C4-2B (cell line): ENCODE data around the gene NPAS3.

Experiments
- H3K27ac ChIP-seq: fragments of 450-650 bp; 2 replicates; pipeline ENCODE4 v1.5.1; 2017
- ZFX ChIP-seq: fragments of 450-650 bp; IDR thresholded peaks from 2 replicates; pipeline ENCODE4 v1.6.1; 2017
- TF ChIP-seq, protein P1 (sequence below): fragments of 450-650 bp; conservative IDR thresholded peaks from 2 replicates; pipeline ENCODE4 v1.5.1; 2017; ENCODE audit warnings: mild to moderate bottlenecking

Gene NPAS3

DNA sequence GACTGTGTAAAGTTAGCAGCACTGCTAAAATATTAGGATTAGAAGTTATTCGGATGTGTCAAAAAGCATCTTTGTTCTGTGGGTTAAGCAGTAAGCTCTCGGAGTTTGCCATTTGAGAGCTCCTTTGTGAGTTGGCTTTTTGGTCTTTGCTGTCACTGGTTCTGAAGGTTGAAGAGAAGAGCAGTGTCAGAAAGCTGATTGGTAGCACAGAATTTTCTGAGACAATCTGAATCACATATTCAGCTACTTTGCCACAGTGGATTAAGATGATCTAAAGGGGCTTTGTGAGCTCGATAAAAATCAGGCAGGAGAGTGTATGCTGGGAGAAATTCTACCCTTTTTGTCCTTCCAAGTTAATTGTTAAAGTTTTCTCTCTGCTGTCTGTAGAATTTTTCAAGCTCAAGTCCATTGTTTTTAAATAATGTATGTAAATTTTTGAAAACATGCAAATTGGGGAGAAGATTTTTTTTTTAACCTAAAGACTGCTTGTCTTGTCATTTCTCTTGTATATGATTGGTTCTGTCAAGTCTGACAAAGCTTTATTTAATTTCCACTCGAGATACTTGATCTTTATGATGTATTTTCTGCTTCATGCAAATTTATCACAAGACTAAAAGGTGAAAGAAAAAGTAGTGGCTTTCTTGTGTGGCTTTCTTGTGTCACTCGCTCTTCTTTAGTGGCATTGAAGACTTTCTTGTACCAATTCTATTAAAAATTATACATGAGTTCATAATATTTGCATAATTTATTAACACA is 704.9 kb downstream of the NPAS3 start:
- no peak overlapping the region for H3K27ac ChIP-seq
- TF ChIP-seq, protein P1, sequence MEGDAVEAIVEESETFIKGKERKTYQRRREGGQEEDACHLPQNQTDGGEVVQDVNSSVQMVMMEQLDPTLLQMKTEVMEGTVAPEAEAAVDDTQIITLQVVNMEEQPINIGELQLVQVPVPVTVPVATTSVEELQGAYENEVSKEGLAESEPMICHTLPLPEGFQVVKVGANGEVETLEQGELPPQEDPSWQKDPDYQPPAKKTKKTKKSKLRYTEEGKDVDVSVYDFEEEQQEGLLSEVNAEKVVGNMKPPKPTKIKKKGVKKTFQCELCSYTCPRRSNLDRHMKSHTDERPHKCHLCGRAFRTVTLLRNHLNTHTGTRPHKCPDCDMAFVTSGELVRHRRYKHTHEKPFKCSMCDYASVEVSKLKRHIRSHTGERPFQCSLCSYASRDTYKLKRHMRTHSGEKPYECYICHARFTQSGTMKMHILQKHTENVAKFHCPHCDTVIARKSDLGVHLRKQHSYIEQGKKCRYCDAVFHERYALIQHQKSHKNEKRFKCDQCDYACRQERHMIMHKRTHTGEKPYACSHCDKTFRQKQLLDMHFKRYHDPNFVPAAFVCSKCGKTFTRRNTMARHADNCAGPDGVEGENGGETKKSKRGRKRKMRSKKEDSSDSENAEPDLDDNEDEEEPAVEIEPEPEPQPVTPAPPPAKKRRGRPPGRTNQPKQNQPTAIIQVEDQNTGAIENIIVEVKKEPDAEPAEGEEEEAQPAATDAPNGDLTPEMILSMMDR: no peak
- no peak for TF ChIP-seq ZFX

DNA sequence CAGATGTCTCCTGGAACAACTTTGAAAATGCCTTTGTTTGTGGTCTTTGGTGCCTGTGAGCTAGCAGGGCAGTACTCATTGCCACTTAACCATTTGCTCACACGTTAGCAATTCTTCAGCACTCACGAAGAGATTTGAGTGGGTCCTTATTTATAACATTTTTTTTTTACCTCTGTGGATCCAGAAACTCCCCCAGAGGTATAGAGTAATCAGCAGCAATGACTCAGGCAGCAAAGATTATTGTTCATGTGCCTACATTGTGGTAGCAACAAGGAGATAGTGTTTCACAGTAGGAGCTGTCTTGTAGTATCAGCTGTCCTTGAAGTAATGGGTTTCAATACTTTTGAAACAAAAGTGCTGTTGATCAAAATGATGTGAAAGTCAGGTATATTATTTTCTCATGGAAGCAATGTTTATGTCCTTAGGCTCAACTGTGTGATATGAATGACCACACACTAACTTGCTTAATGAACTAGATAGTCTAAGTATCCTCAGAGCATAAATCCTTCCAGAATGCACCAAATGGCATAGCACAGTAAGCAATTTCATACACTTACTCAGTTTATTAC is 708.1 kb downstream of the NPAS3 start:
- H3K27ac ChIP-seq: no peak overlapping the region
- TF ChIP-seq ZFX: no peak
- TF ChIP-seq, protein P1: no peak

DNA sequence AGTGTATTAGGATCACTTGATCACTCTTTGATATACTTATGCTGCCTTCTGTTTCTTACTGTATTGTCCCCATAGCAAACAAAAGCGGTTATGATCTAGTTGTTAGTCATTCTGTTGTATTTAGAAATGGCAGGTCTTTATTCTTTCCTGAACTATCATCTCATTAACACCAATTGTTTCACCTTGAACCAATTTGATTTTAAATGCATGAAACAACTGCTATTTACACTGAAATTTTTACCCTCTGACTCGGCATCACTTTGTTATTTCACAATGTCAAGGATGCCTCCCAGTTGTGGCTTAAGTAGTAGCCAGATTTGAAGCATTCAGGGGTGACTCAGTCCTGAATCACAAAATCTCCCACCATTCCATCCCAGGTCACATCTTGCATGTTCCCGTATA is 708.7 kb downstream of the NPAS3 start:
- H3K27ac ChIP-seq: no peak overlapping the region
- TF ChIP-seq, protein P1: no peak
- TF ChIP-seq ZFX: no peak

DNA sequence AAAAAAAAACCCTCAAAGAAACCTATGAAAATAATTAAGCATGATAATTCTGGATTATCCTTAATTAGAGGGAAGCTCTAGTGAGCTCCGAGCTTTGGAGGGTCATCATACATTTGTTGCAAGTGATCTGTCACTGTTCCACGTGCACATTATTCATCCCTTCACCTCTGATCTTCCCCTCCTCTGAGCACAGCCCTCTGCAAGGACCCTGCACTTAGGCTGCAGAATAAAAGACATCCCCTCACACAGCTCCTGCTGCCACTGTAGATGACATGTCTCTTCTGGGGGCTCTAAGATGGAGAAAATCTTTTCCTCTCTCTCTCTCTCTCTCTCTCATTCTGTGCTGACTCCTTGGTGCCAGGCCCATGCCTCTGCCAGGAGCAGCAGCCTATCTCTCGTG is 711.8 kb downstream of the NPAS3 start:
- TF ChIP-seq ZFX: no peak
- TF ChIP-seq, protein P1: no peak
- no peak overlapping the region for H3K27ac ChIP-seq

DNA sequence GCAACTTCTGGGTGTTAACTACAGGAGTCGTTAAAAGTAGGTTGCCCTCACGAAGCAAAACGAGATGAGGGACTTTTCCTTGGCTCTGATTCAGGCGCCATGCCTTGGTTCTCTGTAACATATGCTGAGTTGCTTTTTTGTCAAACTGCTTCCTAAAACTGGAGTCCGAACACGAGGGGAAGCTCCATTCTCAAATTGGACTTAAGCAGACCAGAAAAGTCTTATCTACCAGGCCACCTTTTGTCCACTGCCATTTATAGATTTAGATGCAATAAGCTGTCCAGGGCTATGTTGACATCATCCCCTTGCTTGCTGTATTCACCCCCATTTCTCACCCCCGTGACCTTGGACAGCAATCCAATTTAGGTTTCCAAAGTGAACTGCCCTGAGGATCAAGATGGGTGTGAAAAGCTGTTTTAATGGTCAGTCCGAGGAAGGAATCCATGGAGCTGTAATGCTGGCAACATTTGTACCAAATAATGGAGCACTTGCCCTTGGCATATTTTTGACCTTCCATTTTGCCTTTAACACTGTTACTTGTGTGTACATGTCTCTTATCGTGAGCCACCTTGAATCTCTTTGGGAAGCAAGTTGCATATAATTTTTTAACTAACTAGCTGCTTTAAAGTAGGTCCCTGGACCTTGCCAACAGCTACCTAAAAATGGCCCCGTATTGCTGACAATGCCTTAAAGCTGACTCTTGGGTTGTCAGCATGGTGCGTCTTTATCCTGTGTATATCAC is 714.1 kb downstream of the NPAS3 start:
- H3K27ac ChIP-seq: no peak overlapping the region
- TF ChIP-seq, protein P1: no peak
- no peak for TF ChIP-seq ZFX

DNA sequence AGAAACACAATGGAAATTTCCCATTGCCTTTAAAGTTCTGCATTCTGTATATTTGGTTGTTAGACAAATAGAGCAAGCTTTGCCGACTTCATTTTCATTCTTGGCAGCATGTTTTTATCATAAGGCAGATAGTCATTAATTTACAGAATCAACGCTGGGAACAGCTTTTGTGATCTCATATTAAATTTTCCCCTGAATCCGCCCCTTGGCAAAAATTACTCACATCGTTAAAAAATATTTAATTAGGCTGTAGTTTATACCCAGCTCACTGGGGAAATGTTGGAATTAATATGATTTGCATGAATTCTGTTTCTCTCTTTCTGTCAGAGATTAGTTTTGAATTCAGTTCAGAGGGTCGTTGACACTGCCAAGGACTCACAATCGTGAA is 714.6 kb downstream of the NPAS3 start:
- no peak overlapping the region for H3K27ac ChIP-seq
- no peak for TF ChIP-seq ZFX
- TF ChIP-seq, protein P1: no peak

DNA sequence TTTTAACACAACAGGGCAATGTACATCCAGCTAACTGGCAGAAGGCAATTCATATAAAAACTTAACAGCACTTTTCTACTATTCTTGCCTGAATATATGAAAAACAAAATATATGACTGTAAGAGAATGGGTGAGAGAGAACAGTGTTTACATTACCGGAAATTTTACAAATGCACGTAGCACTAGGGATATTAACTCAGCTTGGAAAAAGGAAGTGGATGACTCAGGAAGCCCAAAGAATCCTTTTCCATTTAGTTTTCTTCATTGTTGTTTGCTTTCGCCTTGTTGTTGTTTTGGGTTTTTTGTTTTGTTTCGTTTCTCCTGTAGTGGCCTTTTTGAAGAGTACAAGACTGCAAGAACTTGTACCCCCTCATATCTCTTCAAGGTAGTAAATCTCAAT is 716.7 kb downstream of the NPAS3 start:
- no peak for TF ChIP-seq ZFX
- TF ChIP-seq, protein P1: no peak
- H3K27ac ChIP-seq: no peak overlapping the region
